ENCODE data around the gene AMZ1. TPM values are rescaled to one million over a fixed set of nuclear protein-coding genes. Genes with fewer than 3 reads are reported as not detected.
A peak's percentile ranks its signal among the peaks of the same experiment; 100 is the strongest.
"Not testable (repeated sequence)": the region's sequence is repeated elsewhere in the genome, so short reads cannot be mapped to it uniquely, and the experiment has no call there.

AMZ1 gene
- polyA plus RNA-seq, 6 donors from 2014 or later, result 1.4 to 3.3 (median 2.7) TPM; not detected in 1

DNA sequence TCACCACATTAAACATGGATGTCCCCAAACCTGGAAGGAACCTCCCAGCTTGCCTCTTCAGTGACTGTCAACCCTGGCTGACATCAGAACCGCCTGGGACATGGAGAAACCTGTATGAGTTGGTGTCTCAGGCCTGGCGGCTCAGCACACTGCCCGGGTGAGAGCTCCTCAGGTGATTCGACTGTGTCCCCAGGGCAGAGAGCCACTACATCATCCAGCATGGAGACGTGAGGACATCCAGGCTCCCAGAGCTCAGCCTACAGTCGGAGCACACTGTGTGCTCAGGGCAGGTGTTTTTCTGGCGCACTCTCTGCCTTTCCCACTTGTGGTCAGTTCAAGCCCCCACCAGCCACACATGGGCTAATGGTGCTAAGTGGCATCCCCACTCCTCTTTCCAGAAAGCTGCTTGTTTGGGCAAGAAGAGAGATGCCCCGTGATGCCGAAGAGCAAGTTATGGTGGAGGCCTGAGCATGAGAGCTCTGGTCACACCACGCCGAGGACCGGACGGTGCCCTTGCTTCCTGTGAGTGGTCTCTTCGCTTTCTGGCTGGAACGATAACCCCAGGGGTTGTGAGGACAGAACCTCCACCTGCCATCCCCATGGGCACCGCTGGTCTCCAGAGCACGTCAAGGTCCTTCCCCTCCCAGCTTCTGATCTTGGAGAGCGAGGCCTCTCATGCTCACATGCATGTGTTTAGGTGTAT is 38.5 kb downstream of the AMZ1 start:
- ATAC-seq (ENCODE audit: low read depth in 2 of 2) (no peak), DNase-seq (no peak)
- Mint-ChIP-seq H3K27ac (peak overlapping the region in 3 of 6 donors; percentile 7 to 80 (median 34)), H3K36me3 (peaks cover 9 to 14% of the 10 kb centered on the region in 2 donors), H3K4me1 (peaks cover 4 to 13% (median 9%) of the 10 kb centered on the region in 3 donors), H3K27me3 (no peaks in the 10 kb centered on the region), H3K9me3 (no peaks in the 10 kb centered on the region), H3K4me3 (no peak overlapping the region)

DNA sequence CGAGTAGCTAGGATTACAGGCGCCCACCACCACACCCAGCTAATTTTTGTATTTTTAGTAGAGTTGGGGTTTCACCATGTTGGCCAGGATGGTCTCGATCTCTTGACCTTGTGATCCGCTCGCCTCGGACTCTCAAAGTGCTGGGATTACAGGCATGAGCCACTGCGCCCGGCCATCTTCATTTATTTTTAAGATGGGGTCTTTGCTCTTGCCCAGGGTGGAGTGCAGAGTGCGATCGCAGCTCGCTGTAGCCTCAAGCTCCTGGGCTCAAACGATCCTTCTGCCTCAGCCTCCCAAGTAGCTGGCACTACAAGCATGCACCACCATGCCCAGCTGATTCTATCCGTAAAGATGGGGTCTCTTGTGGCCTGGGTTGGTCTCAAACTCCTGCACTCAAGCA is 39.2 kb downstream of the AMZ1 start:
- H3K36me3 Mint-ChIP-seq, result peaks cover 10 to 22% of the 10 kb centered on the region in 2 donors
- not testable (repeated sequence) for ATAC-seq (ENCODE audit: low read depth in 2 of 2); H3K27me3 Mint-ChIP-seq; DNase-seq; H3K4me3 Mint-ChIP-seq; H3K9me3 Mint-ChIP-seq
- peak overlapping the region in 2 of 6 donors; percentile 7 to 34 for H3K27ac Mint-ChIP-seq
- peaks cover 4 to 13% (median 12%) of the 10 kb centered on the region in 3 donors for H3K4me1 Mint-ChIP-seq

DNA sequence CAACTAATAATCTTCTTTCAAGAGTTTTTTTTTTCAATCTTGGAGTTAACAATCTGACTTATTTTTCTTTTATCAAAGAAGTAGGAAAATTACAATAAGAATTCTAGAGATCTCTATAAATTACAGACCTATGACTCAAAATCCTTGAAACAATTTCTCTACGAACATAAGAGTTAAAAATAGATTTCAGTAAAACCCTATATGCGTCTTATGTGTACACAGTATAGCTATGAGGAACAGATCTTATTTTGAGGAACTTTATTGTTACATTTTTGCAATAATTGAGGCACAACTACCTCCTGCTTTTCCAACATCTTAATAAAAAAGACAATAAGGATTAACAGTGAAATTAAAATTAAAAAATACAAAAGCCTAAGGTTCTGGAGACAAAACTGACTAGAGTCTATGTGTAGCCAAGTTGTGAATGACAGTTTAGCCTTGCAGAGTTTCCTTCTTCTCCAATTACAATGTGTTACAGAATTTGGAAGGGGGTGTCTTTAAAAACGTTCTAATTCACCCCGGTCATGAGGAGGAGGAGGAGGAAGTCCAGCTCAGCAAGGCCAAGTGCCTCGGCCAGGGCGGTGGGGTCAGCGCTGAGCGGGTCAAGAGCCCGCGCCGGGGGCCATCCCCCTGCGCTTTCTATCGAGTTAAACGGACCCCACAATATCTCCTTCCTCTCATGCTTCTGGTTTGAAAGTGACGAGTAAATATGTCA is 40.5 kb downstream of the AMZ1 start:
- DNase-seq (no peak), ATAC-seq (ENCODE audit: low read depth in 2 of 2) (no peak)
- H3K4me1 Mint-ChIP-seq, result peaks cover 5 to 26% (median 19%) of the 10 kb centered on the region in 3 donors
- H3K27ac Mint-ChIP-seq, result peak overlapping the region in 3 of 6 donors; percentile 11 to 65 (median 49)
- no peaks in the 10 kb centered on the region for H3K9me3 Mint-ChIP-seq
- no peak overlapping the region for H3K4me3 Mint-ChIP-seq
- peaks cover 23 to 25% of the 10 kb centered on the region in 2 donors for H3K36me3 Mint-ChIP-seq
- H3K27me3 Mint-ChIP-seq, result no peaks in the 10 kb centered on the region

DNA sequence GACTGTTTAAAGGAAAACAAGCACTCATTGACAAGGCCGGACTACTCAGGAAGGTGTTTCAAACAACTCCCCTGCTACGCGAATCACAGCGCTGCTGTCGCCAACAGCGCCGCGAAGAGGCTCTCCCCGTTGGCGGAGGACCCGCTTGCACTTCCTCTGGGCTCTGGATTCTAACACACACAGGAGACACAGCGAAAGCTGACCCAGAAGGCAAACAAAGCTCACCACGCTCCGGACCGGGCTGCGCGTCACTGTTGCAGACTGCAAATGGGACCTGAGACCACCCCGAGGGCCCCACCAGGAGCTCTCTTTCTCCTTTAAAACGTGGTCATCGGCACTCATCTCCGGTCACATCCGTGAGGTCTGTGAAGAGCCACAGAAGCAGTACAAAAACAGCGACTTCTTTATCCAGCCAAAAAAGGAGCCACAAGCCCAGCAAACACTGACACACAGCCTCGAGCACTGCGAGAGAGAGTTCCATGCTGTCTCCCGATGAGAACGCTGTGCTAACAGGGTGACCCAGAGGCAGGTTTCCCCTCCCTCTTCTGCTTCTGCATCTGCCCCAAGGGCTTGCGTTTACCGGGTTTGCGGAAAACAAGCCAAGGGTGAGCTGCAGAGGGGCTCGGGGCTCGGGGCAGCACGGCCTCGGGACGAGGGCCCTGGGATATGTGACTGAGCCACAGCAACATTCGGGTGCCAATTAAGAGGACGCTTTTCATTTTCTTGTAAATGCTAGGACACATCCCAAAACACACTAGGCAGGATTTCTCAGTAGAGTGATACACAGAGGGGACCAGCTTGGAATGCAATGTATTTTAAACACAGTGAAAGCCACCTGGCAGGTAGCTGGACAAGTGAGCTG is 41.3 kb downstream of the AMZ1 start:
- Mint-ChIP-seq H3K27ac (peak overlapping the region in 5 of 6 donors; percentile 16 to 83 (median 49)), H3K4me3 (no peak overlapping the region), H3K4me1 (peaks cover 12 to 34% (median 26%) of the 10 kb centered on the region in 3 donors), H3K36me3 (peaks cover 25% of the 10 kb centered on the region in 2 donors), H3K27me3 (no peaks in the 10 kb centered on the region), H3K9me3 (no peaks in the 10 kb centered on the region)
- no peak for DNase-seq
- ATAC-seq (ENCODE audit: low read depth in 2 of 2), result no peak

DNA sequence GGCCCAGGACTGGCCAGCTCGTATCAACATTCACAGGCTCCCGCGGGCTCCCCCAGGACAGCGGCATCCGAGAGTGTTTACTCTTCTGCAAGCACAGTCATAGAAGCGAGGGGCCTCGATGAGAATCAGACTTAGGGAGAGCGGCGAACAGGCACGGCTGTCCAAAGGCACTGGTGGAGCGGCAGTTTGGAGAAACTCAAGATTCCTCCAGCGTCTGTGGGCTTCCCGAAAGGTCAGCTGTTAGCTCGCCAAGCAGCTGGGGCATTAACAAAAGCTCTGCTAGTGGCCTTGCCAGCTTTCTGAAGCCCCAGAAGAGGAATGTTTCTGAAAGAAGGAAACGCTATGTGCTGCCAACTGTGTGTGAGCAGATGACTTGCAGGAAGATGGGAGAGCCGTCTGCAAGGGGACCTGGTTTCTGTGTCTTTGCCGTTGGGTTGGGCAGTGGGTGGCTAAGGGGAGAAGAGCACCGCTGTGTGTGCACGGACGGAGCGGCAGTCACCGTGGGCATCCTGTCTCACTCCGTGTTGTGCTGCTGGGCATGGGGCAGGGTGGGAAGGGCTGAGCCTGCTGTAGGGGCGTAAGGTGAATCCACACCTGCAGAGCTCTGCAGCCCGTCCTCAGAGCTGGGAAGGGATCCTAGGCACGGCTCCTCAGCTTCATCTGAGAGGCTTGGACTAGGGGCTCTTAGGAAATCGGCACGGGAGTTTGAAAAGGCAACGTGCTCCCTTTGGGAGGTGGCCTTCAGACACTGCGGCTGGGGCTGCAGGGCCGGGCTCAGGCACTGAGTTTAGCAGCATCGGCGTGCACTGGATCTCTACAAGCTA is 42.1 kb downstream of the AMZ1 start:
- DNase-seq (no peak), ATAC-seq (ENCODE audit: low read depth in 2 of 2) (no peak)
- peaks cover 20 to 38% (median 35%) of the 10 kb centered on the region in 3 donors for H3K4me1 Mint-ChIP-seq
- peaks cover 25% of the 10 kb centered on the region in 2 donors for H3K36me3 Mint-ChIP-seq
- H3K4me3 Mint-ChIP-seq, result no peak overlapping the region
- H3K27ac Mint-ChIP-seq, result peak overlapping the region in 4 of 6 donors; percentile 16 to 83 (median 38)
- H3K27me3 Mint-ChIP-seq, result no peaks in the 10 kb centered on the region
- H3K9me3 Mint-ChIP-seq, result no peaks in the 10 kb centered on the region

DNA sequence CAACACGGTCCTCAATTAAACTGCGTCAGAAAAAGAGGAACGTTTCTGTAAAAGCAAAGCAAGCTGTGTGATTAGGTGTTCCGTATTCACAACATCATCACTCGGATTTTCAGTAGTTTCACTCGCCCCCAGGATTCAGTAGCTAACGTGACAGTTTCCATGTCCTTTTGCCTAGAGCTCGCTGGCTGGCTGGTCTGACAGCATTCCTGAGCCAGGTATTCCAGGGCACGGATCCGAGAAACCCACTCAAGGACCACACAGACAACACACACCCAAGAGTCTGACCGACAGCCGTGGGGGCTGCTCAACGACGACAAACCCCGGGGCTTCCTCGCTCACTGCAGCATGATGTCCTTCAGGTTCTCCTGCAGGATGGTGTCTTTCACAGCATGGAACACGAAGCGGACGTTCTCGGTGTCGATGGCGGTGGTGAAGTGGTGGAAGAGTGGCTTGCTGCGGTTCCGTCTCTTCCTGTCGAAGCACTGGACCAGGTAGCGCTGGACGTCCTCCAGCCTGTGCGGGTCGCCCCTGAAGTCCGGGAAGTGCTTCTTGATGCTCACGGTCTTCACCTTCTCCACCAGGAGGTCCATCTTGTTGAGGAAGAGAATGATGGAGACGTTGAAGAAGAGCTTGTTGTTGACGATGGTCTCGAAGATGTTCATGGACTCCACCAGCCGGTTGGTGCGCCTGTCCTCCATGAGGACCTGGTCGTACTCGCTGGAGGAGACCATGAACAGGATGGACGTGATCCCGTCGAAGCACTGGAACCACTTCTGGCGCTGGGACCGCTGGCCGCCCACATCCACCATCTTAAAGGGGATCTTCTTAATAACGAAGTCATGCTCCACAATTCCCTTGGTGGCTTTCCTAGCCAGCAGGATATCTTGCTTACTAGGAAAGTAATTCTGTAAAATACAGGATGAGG is 43.1 kb downstream of the AMZ1 start:
- Mint-ChIP-seq H3K4me3 (peak overlapping the region in 1 of 8 donors; percentile 1), H3K4me1 (peaks cover 29 to 48% (median 45%) of the 10 kb centered on the region in 3 donors), H3K27me3 (no peaks in the 10 kb centered on the region), H3K27ac (peak overlapping the region in 2 of 6 donors; percentile 42 to 91), H3K36me3 (peaks cover 25% of the 10 kb centered on the region in 2 donors), H3K9me3 (no peaks in the 10 kb centered on the region)
- DNase-seq (no peak), ATAC-seq (ENCODE audit: low read depth in 2 of 2) (no peak)

DNA sequence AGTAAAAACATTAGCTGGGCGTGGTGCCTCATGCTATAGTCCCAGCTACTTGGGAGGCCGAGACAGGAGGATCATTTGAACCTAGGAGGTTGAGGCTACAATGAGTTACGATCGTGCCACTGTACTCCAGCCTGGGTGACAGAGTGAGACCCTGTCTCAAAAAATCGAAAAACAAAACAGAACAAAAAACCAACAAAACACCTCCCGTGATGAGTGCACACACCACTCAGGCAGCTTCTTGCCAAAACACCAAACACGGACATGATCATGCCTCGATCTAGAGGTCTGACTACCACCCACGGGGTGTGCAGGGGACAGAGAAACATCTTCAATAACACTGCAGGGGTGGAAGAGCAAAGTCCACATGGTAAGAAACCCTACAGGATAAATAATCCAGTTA is 44.4 kb downstream of the AMZ1 start:
- Mint-ChIP-seq H3K27me3 (no peaks in the 10 kb centered on the region), H3K4me1 (peaks cover 38 to 61% (median 54%) of the 10 kb centered on the region in 3 donors), H3K27ac (peak overlapping the region in 3 of 6 donors; percentile 15 to 91 (median 79)), H3K36me3 (peaks cover 25% of the 10 kb centered on the region in 2 donors), H3K9me3 (no peaks in the 10 kb centered on the region), H3K4me3 (no peak overlapping the region)
- no peak for DNase-seq
- no peak for ATAC-seq (ENCODE audit: low read depth in 2 of 2)

DNA sequence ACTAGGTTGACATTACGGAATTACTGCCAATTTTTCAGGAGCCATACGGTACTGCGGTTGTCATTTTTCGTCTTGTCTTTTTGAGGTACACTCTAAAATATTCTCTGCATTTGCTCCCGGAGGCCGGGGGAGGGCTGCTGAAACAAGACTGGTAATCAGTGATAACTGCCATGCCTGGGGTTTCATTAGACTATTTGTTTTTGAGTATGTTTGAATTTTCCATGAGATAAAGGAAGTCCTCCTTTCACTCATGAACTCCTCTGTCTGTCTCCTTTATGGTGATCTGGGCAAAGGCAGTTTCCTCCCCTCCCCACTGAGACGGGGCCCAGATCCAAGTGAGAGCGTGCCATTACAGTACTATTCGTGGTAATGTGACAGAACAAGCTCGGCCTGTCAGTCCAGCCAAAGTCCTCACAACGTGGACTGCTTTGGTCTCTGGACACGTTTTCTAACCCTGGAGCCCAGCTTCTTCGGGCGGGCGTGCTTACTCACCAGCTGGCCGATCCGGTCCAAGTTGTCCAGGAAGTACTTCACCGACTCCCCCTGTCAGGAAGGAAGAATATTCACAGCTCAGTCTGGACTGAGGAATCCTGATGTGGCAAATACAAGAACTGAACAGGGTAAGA is 45.1 kb downstream of the AMZ1 start:
- ATAC-seq (ENCODE audit: low read depth in 2 of 2) (no peak), DNase-seq (no peak)
- Mint-ChIP-seq H3K36me3 (peaks cover 24 to 25% of the 10 kb centered on the region in 2 donors), H3K27ac (peak overlapping the region in 5 of 6 donors; percentile 20 to 91 (median 80)), H3K27me3 (no peaks in the 10 kb centered on the region), H3K4me3 (peak overlapping the region in 5 of 8 donors; percentile 17 to 67 (median 55)), H3K9me3 (no peaks in the 10 kb centered on the region), H3K4me1 (peaks cover 42 to 66% (median 55%) of the 10 kb centered on the region in 3 donors)

DNA sequence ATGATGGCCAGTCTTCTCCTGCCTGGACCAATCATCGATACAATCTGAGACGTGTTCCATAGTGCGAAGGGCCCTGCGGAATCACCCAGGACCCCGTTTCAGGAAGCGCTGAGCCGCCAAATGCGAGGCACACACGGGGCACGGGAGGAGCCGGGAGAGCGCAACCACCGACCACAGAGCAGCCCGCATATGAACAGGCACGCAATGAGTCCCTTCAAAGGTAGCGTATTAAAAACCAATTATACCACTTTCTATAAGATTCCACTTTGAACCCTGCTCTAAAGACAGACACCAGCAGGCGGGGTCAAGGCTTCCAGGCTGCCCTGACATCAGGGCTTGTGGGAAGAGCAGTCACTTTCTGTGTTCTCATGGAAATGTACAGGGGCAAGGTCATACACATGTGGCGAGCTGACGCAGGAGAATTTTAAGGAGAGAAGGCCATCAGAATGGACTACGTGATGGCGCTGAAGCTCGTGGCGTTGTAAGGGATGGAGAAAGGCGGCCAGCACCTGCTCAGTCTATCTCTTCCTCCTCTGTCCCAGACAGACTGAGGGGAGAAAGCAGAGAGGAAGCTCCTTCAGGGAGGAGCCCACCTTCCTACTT is 46.2 kb downstream of the AMZ1 start:
- H3K36me3 Mint-ChIP-seq, result peaks cover 18 to 25% of the 10 kb centered on the region in 2 donors
- H3K4me3 Mint-ChIP-seq, result peak overlapping the region; percentile 48 to 91 (median 78)
- H3K27me3 Mint-ChIP-seq, result no peaks in the 10 kb centered on the region
- peak overlapping the region; percentile 57 to 92 (median 81) for H3K27ac Mint-ChIP-seq
- no peaks in the 10 kb centered on the region for H3K9me3 Mint-ChIP-seq
- no peak for ATAC-seq (ENCODE audit: low read depth in 2 of 2)
- peaks cover 51 to 76% (median 65%) of the 10 kb centered on the region in 3 donors for H3K4me1 Mint-ChIP-seq
- no peak for DNase-seq

DNA sequence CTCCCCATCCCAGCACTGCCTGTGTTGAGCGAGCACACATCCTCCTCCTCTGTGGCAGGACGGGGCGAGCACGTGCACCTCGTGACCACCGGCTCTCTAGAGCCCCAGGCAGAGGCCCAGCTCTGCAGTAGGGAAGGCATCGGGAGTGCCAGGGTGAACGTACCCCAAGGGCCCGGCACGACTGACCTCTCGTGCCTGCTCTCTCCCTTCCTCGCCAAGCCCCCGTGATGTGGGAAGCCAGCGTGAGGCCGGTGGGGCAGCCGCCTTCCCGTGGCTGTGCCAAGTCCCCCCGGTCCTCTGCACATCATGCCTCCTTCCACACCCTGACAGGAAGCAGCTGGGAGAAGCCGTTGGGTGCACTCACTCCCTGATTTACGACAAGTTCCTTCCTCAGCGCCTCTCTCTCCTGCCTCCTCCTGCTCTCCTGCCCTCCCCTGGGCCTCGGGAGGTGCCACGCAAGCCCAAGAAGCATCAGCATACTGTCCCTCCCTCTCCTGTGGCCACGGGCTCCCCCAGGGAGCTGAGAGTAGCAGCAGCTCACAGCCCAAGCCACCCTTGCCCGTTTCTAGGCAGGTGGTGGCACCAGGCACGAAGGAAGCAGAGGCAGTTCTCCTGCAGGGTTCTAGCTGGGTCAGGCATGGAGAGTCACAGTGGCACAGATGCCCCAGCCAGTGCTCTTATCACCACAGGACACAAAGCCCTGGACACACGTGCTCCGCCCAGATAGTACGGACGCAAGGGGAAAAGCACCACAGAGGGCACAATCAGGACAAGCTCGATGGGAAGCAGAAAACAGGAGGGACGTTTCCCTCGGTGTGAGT is 47.0 kb downstream of the AMZ1 start:
- peak overlapping the region in 4 of 6 donors; percentile 54 to 91 (median 88) for H3K27ac Mint-ChIP-seq
- DNase-seq (peak; percentile 44), ATAC-seq (ENCODE audit: low read depth in 2 of 2) (peak; percentile 31 to 33)
- no peaks in the 10 kb centered on the region for H3K9me3 Mint-ChIP-seq
- peak overlapping the region; percentile 48 to 91 (median 81) for H3K4me3 Mint-ChIP-seq
- H3K27me3 Mint-ChIP-seq, result no peaks in the 10 kb centered on the region
- H3K4me1 Mint-ChIP-seq, result peaks cover 52 to 79% (median 68%) of the 10 kb centered on the region in 3 donors
- peaks cover 19 to 22% of the 10 kb centered on the region in 2 donors for H3K36me3 Mint-ChIP-seq
